Fibroblast of lung (primary cell): ENCODE results near the gene GRK5. TPM values are rescaled to one million over a fixed set of nuclear protein-coding genes. Genes with fewer than 3 reads are reported as not detected.

Experiments used
- DNase-seq, 2 donors: peaks; one replicate each; pipeline versions ENCODE4 v3.0.0 to v3.0.0-alpha.2; 2010; ENCODE audit warnings: low read depth in 2 of 2
- H2AFZ ChIP-seq: 2 replicates; pipeline ENCODE4 v1.5.1; 2012; ENCODE audit warnings: low read length, control low read depth, inconsistent platforms
- H3K27ac ChIP-seq: 2 replicates; pipeline ENCODE4 v1.5.1; 2011; ENCODE audit warnings: low read length, control low read depth; ENCODE audit not compliant: insufficient read depth
- H3K27me3 ChIP-seq: 2 replicates; pipeline ENCODE4 v1.5.1; 2011; ENCODE audit warnings: mild to moderate bottlenecking, low read length; ENCODE audit not compliant: control insufficient read depth, insufficient read depth
- H3K36me3 ChIP-seq: 2 replicates; pipeline ENCODE4 v1.5.1; 2011; ENCODE audit warnings: low read length; ENCODE audit not compliant: control insufficient read depth, insufficient read depth
- H3K4me1 ChIP-seq: 2 replicates; pipeline ENCODE4 v1.5.1; 2011; ENCODE audit warnings: low read length; ENCODE audit not compliant: control insufficient read depth, insufficient read depth; ENCODE audit errors: extremely low read depth
- H3K4me2 ChIP-seq: 2 replicates; pipeline ENCODE4 v1.5.1; 2011; ENCODE audit warnings: low read length, control low read depth; ENCODE audit not compliant: insufficient read depth; ENCODE audit errors: extremely low read depth
- H3K4me3 ChIP-seq, 4 experiments: fragments of 200-600 bp in 1 of 4; sonication (generic) in 1 of 4; replicated peaks in 1 of 4; 2 replicates each; pipeline ENCODE4 v1.5.1; 2011 to 2016; ENCODE audit warnings: low read length in 4 of 4, low read depth in 3 of 4, mild to moderate bottlenecking in 3 of 4, control low read depth in 2 of 4, inconsistent platforms in 1 of 4, mixed read lengths in 1 of 4; ENCODE audit not compliant: insufficient read depth in 1 of 4; ENCODE audit errors: control extremely low read depth in 1 of 4
- H3K79me2 ChIP-seq: 2 replicates; pipeline ENCODE4 v1.5.1; 2012; ENCODE audit warnings: mild to moderate bottlenecking, low read length, inconsistent platforms; ENCODE audit not compliant: control insufficient read depth, insufficient read depth
- H3K9ac ChIP-seq: 2 replicates; pipeline ENCODE4 v1.5.1; 2011; ENCODE audit warnings: mild to moderate bottlenecking, low read length, control low read depth; ENCODE audit not compliant: insufficient read depth
- H3K9me3 ChIP-seq: 2 replicates; pipeline ENCODE4 v1.5.1; 2012; ENCODE audit warnings: low read depth, low read length; ENCODE audit not compliant: control insufficient read depth, insufficient read depth
- H4K20me1 ChIP-seq: 2 replicates; pipeline ENCODE4 v1.5.1; 2011; ENCODE audit warnings: low read length; ENCODE audit not compliant: control insufficient read depth, insufficient read depth; ENCODE audit errors: extremely low read depth
- CTCF ChIP-seq, 2 donors: IDR thresholded peaks in 1 of 2; conservative IDR thresholded peaks in 1 of 2; 1 replicate in 1 of 2; 2 replicates in 1 of 2; pipeline ENCODE4 v1.5.1; 2011 to 2012; ENCODE audit warnings: low read length in 2 of 2, control low read depth in 1 of 2, inconsistent platforms in 1 of 2, low read depth in 1 of 2, mild to moderate bottlenecking in 1 of 2
- EZH2 ChIP-seq: IDR thresholded peaks from 2 replicates; pipeline ENCODE4 v1.5.1; 2012; ENCODE audit warnings: low read length, control low read depth, mild to moderate bottlenecking; ENCODE audit errors: missing control alignments
- polyA plus RNA-seq, 2 donors: library from polyadenylated mRNA; depleted of rRNA in 1 of 2; stranded (reverse) in 1 of 2; unstranded in 1 of 2; fragments of >200 nt; gene quantifications; 2 replicates each; pipeline ENCODE4 v1.2.1, GENCODE V29; 2011 to 2012; ENCODE audit warnings: missing spikeins in 1 of 2
- total RNA-seq: library from RNA; depleted of rRNA; stranded (reverse); fragments of >200 nt; gene quantifications from 2 replicates; pipeline ENCODE4 v1.2.1, GENCODE V29; 2014

Gene GRK5
- total and polyA plus RNA-seq, 2 donors (not counting 1 experiment from before 2014, with no cell fraction given) = 24.1 to 90.3 TPM

- no peak overlapping the region for H3K9ac ChIP-seq
- no peak overlapping the region for H2AFZ ChIP-seq
- H3K9me3 ChIP-seq = no peaks in the 10 kb centered on the region
- peaks cover 47% of the 10 kb centered on the region for H3K4me1 ChIP-seq
- peaks cover 61% of the 10 kb centered on the region for H3K79me2 ChIP-seq
- H3K27me3 ChIP-seq = no peaks in the 10 kb centered on the region
- no peaks in the 10 kb centered on the region for H3K36me3 ChIP-seq
- H4K20me1 ChIP-seq = no peaks in the 10 kb centered on the region
- no peak overlapping the region for H3K4me3 ChIP-seq
- H3K4me2 ChIP-seq = no peak overlapping the region
- TF ChIP-seq CTCF (conservative IDR thresholded peaks at IDR 0.05 in 1 of 2, IDR thresholded peaks at IDR 0.05 in 1 of 2; ENCODE audit: low read depth in 1 of 2, low read length in 2 of 2) = no peak
- no peak for TF ChIP-seq EZH2
- H3K27ac ChIP-seq = no peak overlapping the region
- DNase-seq = no peak
Measured at GRCh38 chr10:119318411-119319160, 111.2 kb downstream of the GRK5 start.

GRCh38 chr10:119319161-119319919, 112.0 kb downstream of the GRK5 start:
- H3K9ac ChIP-seq = no peak overlapping the region
- no peaks in the 10 kb centered on the region for H3K36me3 ChIP-seq
- no peaks in the 10 kb centered on the region for H4K20me1 ChIP-seq
- H3K27ac ChIP-seq = no peak overlapping the region
- no peaks in the 10 kb centered on the region for H3K9me3 ChIP-seq
- H3K4me3 ChIP-seq = no peak overlapping the region
- H2AFZ ChIP-seq = no peak overlapping the region
- DNase-seq = no peak
- H3K4me1 ChIP-seq = peaks cover 44% of the 10 kb centered on the region
- peaks cover 61% of the 10 kb centered on the region for H3K79me2 ChIP-seq
- no peak overlapping the region for H3K4me2 ChIP-seq
- no peak for TF ChIP-seq EZH2
- no peak for TF ChIP-seq CTCF (conservative IDR thresholded peaks at IDR 0.05 in 1 of 2, IDR thresholded peaks at IDR 0.05 in 1 of 2; ENCODE audit: low read depth in 1 of 2, low read length in 2 of 2)
- no peaks in the 10 kb centered on the region for H3K27me3 ChIP-seq

GRCh38 chr10:119319920-119320258, 112.5 kb downstream of the GRK5 start:
- H3K4me1 ChIP-seq = peaks cover 39% of the 10 kb centered on the region

More at GRCh38 chr10:119319920-119320258, 112.5 kb downstream of the GRK5 start:
- Histone ChIP-seq H3K36me3 (no peaks in the 10 kb centered on the region), H3K27me3 (no peaks in the 10 kb centered on the region), H3K4me2 (no peak overlapping the region), H4K20me1 (no peaks in the 10 kb centered on the region), H3K9ac (no peak overlapping the region), H2AFZ (no peak overlapping the region), H3K79me2 (peaks cover 62% of the 10 kb centered on the region), H3K4me3 (no peak overlapping the region), H3K27ac (no peak overlapping the region), H3K9me3 (no peaks in the 10 kb centered on the region)
- no peak for DNase-seq
- TF ChIP-seq CTCF (conservative IDR thresholded peaks at IDR 0.05 in 1 of 2, IDR thresholded peaks at IDR 0.05 in 1 of 2; ENCODE audit: low read depth in 1 of 2, low read length in 2 of 2) = no peak
- TF ChIP-seq EZH2 = no peak
